ENCODE data around the gene PXMP4.

- no peak for TF ChIP-seq CTCF (IDR thresholded peaks at IDR 0.05)
- no peak for TF ChIP-seq POLR2A (IDR thresholded peaks at IDR 0.05)
Observed at GRCh38 chr20:33660685-33661058, 59.4 kb downstream of the PXMP4 start.

Measured in esophagus squamous epithelium (tissue), 4 donors.